H9 (cell line): Measurements from ENCODE around the gene ADRA2A. TPM values are rescaled to one million over a fixed set of nuclear protein-coding genes. Genes with fewer than 3 reads are reported as not detected.

Experiments
- DNase-seq: peaks from one replicate; pipeline ENCODE4 v3.0.0-alpha.2; 2017
- H2AFZ ChIP-seq: one replicate; pipeline ENCODE4 v1.6.1; 2013; ENCODE audit warnings: mild to moderate bottlenecking, low read length, control low read depth, moderate library complexity
- H2AK5ac ChIP-seq: 2 replicates; pipeline ENCODE4 v1.6.1; 2013; ENCODE audit warnings: low read length, control low read depth, mixed read lengths; ENCODE audit not compliant: insufficient read length
- H2BK120ac ChIP-seq: one replicate; pipeline ENCODE4 v1.6.1; 2013; ENCODE audit warnings: low read depth, mild to moderate bottlenecking, low read length, control low read depth, inconsistent platforms; ENCODE audit not compliant: poor library complexity, severe bottlenecking
- H2BK12ac ChIP-seq: 2 replicates; pipeline ENCODE4 v1.6.1; 2013; ENCODE audit warnings: low read length, control low read depth, mixed read lengths, low read depth; ENCODE audit not compliant: insufficient read length
- H2BK15ac ChIP-seq: 2 replicates; pipeline ENCODE4 v1.6.1; 2013; ENCODE audit warnings: low read depth, low read length, control low read depth
- H2BK20ac ChIP-seq: one replicate; pipeline ENCODE4 v1.6.1; 2013; ENCODE audit warnings: low read depth, mild to moderate bottlenecking, low read length, control low read depth, inconsistent platforms; ENCODE audit not compliant: poor library complexity, severe bottlenecking
- H2BK5ac ChIP-seq: 2 replicates; pipeline ENCODE4 v1.6.1; 2013; ENCODE audit warnings: low read length, control low read depth, mixed read lengths; ENCODE audit not compliant: insufficient read length
- H3K14ac ChIP-seq: 2 replicates; pipeline ENCODE4 v1.6.1; 2013; ENCODE audit warnings: low read length, control low read depth; ENCODE audit not compliant: insufficient read depth
- H3K18ac ChIP-seq: 2 replicates; pipeline ENCODE4 v1.6.1; 2013; ENCODE audit warnings: low read depth, mild to moderate bottlenecking, mixed read lengths, low read length, control low read depth; ENCODE audit not compliant: insufficient read length
- H3K23ac ChIP-seq: 2 replicates; pipeline ENCODE4 v1.6.1; 2013; ENCODE audit warnings: low read length, control low read depth, mixed read lengths, low read depth; ENCODE audit not compliant: insufficient read length
- H3K23me2 ChIP-seq: 2 replicates; pipeline ENCODE4 v1.6.1; 2013; ENCODE audit warnings: low read depth, mild to moderate bottlenecking, mixed read lengths, low read length, control low read depth; ENCODE audit not compliant: insufficient read length, poor library complexity, severe bottlenecking
- H3K27ac ChIP-seq: 2 replicates; pipeline ENCODE4 v1.5.1; 2013; ENCODE audit warnings: low read length, control low read depth, mixed read lengths, low read depth; ENCODE audit not compliant: insufficient read length
- H3K27me3 ChIP-seq: 2 replicates; pipeline ENCODE4 v1.6.1; 2013; ENCODE audit warnings: low read length, control low read depth, inconsistent platforms; ENCODE audit not compliant: insufficient read depth
- H3K4ac ChIP-seq: 2 replicates; pipeline ENCODE4 v1.6.1; 2013; ENCODE audit warnings: low read depth, mild to moderate bottlenecking, control low read depth, inconsistent platforms, low read length, moderate library complexity
- H3K4me1 ChIP-seq: 2 replicates; pipeline ENCODE4 v1.6.1; 2013; ENCODE audit warnings: low read length, control low read depth, inconsistent platforms; ENCODE audit not compliant: insufficient read depth
- H3K4me2 ChIP-seq: 2 replicates; pipeline ENCODE4 v1.6.1; 2013; ENCODE audit warnings: low read length, control low read depth, mixed read lengths; ENCODE audit not compliant: insufficient read length, insufficient read depth
- H3K56ac ChIP-seq: 2 replicates; pipeline ENCODE4 v1.6.1; 2013; ENCODE audit warnings: low read depth, mild to moderate bottlenecking, mixed read lengths, low read length, control low read depth; ENCODE audit not compliant: insufficient read length
- H3K79me1 ChIP-seq: 2 replicates; pipeline ENCODE4 v1.6.1; 2013; ENCODE audit warnings: low read depth, mild to moderate bottlenecking, moderate library complexity, low read length, control low read depth, inconsistent platforms; ENCODE audit not compliant: insufficient read depth, poor library complexity, severe bottlenecking
- H3K79me2 ChIP-seq: 2 replicates; pipeline ENCODE4 v1.6.1; 2013; ENCODE audit warnings: low read length, control low read depth, inconsistent platforms; ENCODE audit not compliant: insufficient read depth
- H3K9ac ChIP-seq: 2 replicates; pipeline ENCODE4 v1.6.1; 2013; ENCODE audit warnings: low read length, control low read depth, mixed read lengths; ENCODE audit not compliant: insufficient read length; ENCODE audit errors: extremely low read depth
- H3K9me3 ChIP-seq: one replicate; pipeline ENCODE4 v1.6.1; 2013; ENCODE audit warnings: low read depth, low read length, inconsistent platforms; ENCODE audit not compliant: control insufficient read depth
- H3T11ph ChIP-seq: one replicate; pipeline ENCODE4 v1.6.1; 2013; ENCODE audit warnings: mild to moderate bottlenecking, low read length, control low read depth, inconsistent platforms
- H4K20me1 ChIP-seq: one replicate; pipeline ENCODE4 v1.6.1; 2013; ENCODE audit not compliant: control insufficient read depth, insufficient read length, insufficient read depth
- H4K5ac ChIP-seq: 2 replicates; pipeline ENCODE4 v1.6.1; 2013; ENCODE audit warnings: low read depth, mild to moderate bottlenecking, mixed read lengths, low read length, control low read depth; ENCODE audit not compliant: insufficient read length
- H4K8ac ChIP-seq: replicated peaks from 2 replicates; pipeline ENCODE4 v1.6.1; 2013; ENCODE audit warnings: low read length, control low read depth, mixed read lengths, low read depth; ENCODE audit not compliant: insufficient read length
- H4K91ac ChIP-seq: 2 replicates; pipeline ENCODE4 v1.6.1; 2013; ENCODE audit warnings: low read depth, mild to moderate bottlenecking, moderate library complexity, mixed read lengths, low read length, control low read depth; ENCODE audit not compliant: insufficient read length
- H3K27ac Mint-ChIP-seq, 3 experiments: 2 replicates in 2 of 3; 3 replicates in 1 of 3; pipeline ENCODE4 v1.8.0; 2020 to 2021; ENCODE audit warnings: mixed read lengths in 3 of 3, mild to moderate bottlenecking in 1 of 3, moderate library complexity in 1 of 3
- H3K27me3 Mint-ChIP-seq: 2 replicates; pipeline ENCODE4 v1.8.0; 2021; ENCODE audit warnings: low read depth, mild to moderate bottlenecking, moderate library complexity, mixed read lengths
- H3K36me3 Mint-ChIP-seq, 3 experiments: 2 replicates in 2 of 3; 3 replicates in 1 of 3; pipeline ENCODE4 v1.8.0; 2020 to 2021; ENCODE audit warnings: low read depth in 3 of 3, mixed read lengths in 3 of 3; ENCODE audit not compliant: insufficient read depth in 1 of 3
- H3K4me1 Mint-ChIP-seq, 2 experiments: 2 replicates each; pipeline ENCODE4 v1.8.0; 2020; ENCODE audit warnings: mixed read lengths in 2 of 2
- H3K4me3 Mint-ChIP-seq, 2 experiments: 2 replicates in 1 of 2; 3 replicates in 1 of 2; pipeline ENCODE4 v1.8.0; 2020 to 2021; ENCODE audit warnings: mild to moderate bottlenecking in 2 of 2, mixed read lengths in 2 of 2, moderate library complexity in 1 of 2
- H3K9me3 Mint-ChIP-seq, 2 experiments: 2 replicates in 1 of 2; 3 replicates in 1 of 2; pipeline ENCODE4 v1.8.0; 2020; ENCODE audit warnings: mild to moderate bottlenecking in 2 of 2, mixed read lengths in 2 of 2, moderate library complexity in 1 of 2
- WGBS: extraction: QIAGEN DNeasy Blood & Tissue Kit; methylation state at CpG from one replicate; pipeline ENCODE4 v1.1.7; 2013; ENCODE audit warnings: missing lambda C conversion rate, low lambda C conversion rate, mixed read lengths; ENCODE audit not compliant: insufficient read length; ENCODE audit errors: extremely low coverage; 5-methylcytosine and 5-hydroxymethylcytosine counted together
- total RNA-seq: library from RNA; stranded (reverse); gene quantifications from 2 replicates; pipeline ENCODE4 v1.2.1, GENCODE V29; 2021
- TF ChIP-seq, protein P1 (sequence below): fragments of 200-600 bp; sonication (generic); conservative IDR thresholded peaks from 3 replicates; pipeline ENCODE4 v1.8.0; 2021; ENCODE audit warnings: antibody characterized with exemption, mild to moderate bottlenecking

ADRA2A gene
- total RNA-seq, 1 experiment from 2014 or later = 1.4 TPM

DNA sequence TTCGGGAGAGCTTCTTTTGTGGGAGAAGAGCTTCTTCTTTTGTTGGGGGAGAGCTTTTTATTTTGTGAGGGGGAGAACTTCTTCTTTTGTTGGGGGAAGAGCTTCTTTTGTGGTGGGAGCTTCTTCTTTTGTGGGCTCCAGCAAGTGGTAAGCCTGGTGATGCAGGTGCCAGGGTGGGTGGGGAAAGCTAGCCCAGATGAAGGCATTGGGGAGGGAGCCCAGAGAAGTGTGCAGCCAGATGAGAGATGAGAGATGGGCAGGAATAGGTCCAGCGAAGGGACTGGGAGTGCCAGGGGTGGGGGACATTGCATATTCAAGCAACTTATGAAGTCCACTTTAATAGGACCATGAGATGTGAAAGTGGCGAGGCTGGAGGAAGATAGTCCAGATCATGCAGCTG, 9.7 kb downstream of the ADRA2A start:
- H3K4me1 Mint-ChIP-seq = peaks cover 13% of the 10 kb centered on the region in 2 experiments
- no peak overlapping the region for H3K56ac ChIP-seq
- peaks cover 12% of the 10 kb centered on the region for H3K27me3 Mint-ChIP-seq
- no peaks in the 10 kb centered on the region; the same call in 1 of the 2 replicates for H3K27me3 ChIP-seq
- H2BK5ac ChIP-seq = no peak overlapping the region
- H3K23me2 ChIP-seq = no peaks in the 10 kb centered on the region
- H3K18ac ChIP-seq = no peak overlapping the region
- H3K9me3 Mint-ChIP-seq = peaks cover 0 to 7% of the 10 kb centered on the region in 2 experiments; a peak in 4 of 5 replicates
- no peak overlapping the region for H3K23ac ChIP-seq
- no CpG with 5 or more reads among the region's 3 CpGs for WGBS
- peak overlapping the region in 1 of 3 experiments; percentile 87; a peak in 1 of 7 replicates for H3K27ac Mint-ChIP-seq
- H3T11ph ChIP-seq = no peak overlapping the region
- no peak overlapping the region for H3K4ac ChIP-seq
- H2BK20ac ChIP-seq = no peak overlapping the region
- no peaks in the 10 kb centered on the region for H4K20me1 ChIP-seq
- H4K91ac ChIP-seq = no peak overlapping the region
- DNase-seq = no peak
- peaks cover 4% of the 10 kb centered on the region; the same call in 1 of the 2 replicates for H3K4me1 ChIP-seq
- H3K9ac ChIP-seq = no peak overlapping the region
- H4K5ac ChIP-seq = no peak overlapping the region
- no peak overlapping the region for H2AK5ac ChIP-seq
- H3K79me1 ChIP-seq = no peaks in the 10 kb centered on the region
- H3K79me2 ChIP-seq = no peaks in the 10 kb centered on the region
- H3K4me3 Mint-ChIP-seq = no peak overlapping the region
- H3K9me3 ChIP-seq = no peaks in the 10 kb centered on the region
- H3K14ac ChIP-seq = no peak overlapping the region
- no peak overlapping the region for H2AFZ ChIP-seq
- H3K4me2 ChIP-seq = no peak overlapping the region
- no peak overlapping the region for H4K8ac ChIP-seq
- H3K36me3 Mint-ChIP-seq = 0 out of 7 replicates have a peak, but pooled peaks cover 0 to 1% (median 0%) of the 10 kb centered on the region in 3 experiments
- TF ChIP-seq, protein P1, sequence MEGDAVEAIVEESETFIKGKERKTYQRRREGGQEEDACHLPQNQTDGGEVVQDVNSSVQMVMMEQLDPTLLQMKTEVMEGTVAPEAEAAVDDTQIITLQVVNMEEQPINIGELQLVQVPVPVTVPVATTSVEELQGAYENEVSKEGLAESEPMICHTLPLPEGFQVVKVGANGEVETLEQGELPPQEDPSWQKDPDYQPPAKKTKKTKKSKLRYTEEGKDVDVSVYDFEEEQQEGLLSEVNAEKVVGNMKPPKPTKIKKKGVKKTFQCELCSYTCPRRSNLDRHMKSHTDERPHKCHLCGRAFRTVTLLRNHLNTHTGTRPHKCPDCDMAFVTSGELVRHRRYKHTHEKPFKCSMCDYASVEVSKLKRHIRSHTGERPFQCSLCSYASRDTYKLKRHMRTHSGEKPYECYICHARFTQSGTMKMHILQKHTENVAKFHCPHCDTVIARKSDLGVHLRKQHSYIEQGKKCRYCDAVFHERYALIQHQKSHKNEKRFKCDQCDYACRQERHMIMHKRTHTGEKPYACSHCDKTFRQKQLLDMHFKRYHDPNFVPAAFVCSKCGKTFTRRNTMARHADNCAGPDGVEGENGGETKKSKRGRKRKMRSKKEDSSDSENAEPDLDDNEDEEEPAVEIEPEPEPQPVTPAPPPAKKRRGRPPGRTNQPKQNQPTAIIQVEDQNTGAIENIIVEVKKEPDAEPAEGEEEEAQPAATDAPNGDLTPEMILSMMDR = no peak
- no peak overlapping the region for H2BK15ac ChIP-seq
- no peak overlapping the region for H3K27ac ChIP-seq
- H2BK120ac ChIP-seq = no peak overlapping the region
- no peak overlapping the region for H2BK12ac ChIP-seq
